Hepatocyte (in vitro differentiated cells): ENCODE results near the gene OR10H1. TPM values are rescaled to one million over a fixed set of nuclear protein-coding genes. Genes with fewer than 3 reads are reported as not detected.
"Not testable (repeated sequence)": the region's sequence is repeated elsewhere in the genome, so short reads cannot be mapped to it uniquely, and the experiment has no call there.

ENCODE experiments used
- DNase-seq: peaks from one replicate; pipeline ENCODE4 v3.0.0-alpha.2; 2016; ENCODE audit warnings: low spot score
- H2AFZ ChIP-seq: fragments of 200-600 bp; sonication (generic); 2 replicates; pipeline ENCODE4 v1.6.0; 2016; ENCODE audit warnings: antibody characterized with exemption, mild to moderate bottlenecking
- H3K27ac ChIP-seq: fragments of 200-600 bp; sonication (generic); 2 replicates; pipeline ENCODE4 v1.5.1; 2016; ENCODE audit warnings: mild to moderate bottlenecking
- H3K27me3 ChIP-seq: fragments of 200-600 bp; sonication (generic); 2 replicates; pipeline ENCODE4 v1.6.1; 2016
- H3K36me3 ChIP-seq: fragments of 200-600 bp; sonication (generic); replicated peaks from 2 replicates; pipeline ENCODE4 v1.5.1; 2016; ENCODE audit warnings: low read depth; ENCODE audit not compliant: insufficient read depth
- H3K4me1 ChIP-seq: fragments of 200-600 bp; sonication (generic); 2 replicates; pipeline ENCODE4 v1.5.1; 2016; ENCODE audit warnings: mild to moderate bottlenecking, moderate library complexity; ENCODE audit not compliant: insufficient read depth
- H3K4me2 ChIP-seq: fragments of 200-600 bp; sonication (generic); 2 replicates; pipeline ENCODE4 v1.6.0; 2016
- H3K4me3 ChIP-seq: fragments of 200-600 bp; sonication (generic); 2 replicates; pipeline ENCODE4 v1.5.1; 2016; ENCODE audit warnings: mild to moderate bottlenecking
- H3K79me2 ChIP-seq: fragments of 200-600 bp; sonication (generic); 2 replicates; pipeline ENCODE4 v1.6.0; 2017; ENCODE audit warnings: mild to moderate bottlenecking
- H3K9me2 ChIP-seq: fragments of 200-600 bp; sonication (generic); replicated peaks from 2 replicates; pipeline ENCODE4 v1.6.0; 2017; ENCODE audit warnings: mild to moderate bottlenecking; ENCODE audit not compliant: insufficient read depth
- H3K9me3 ChIP-seq: fragments of 200-600 bp; sonication (generic); 2 replicates; pipeline ENCODE4 v1.5.1; 2016; ENCODE audit warnings: low read depth, mild to moderate bottlenecking
- H4K20me1 ChIP-seq: fragments of 200-600 bp; sonication (generic); 2 replicates; pipeline ENCODE4 v1.6.0; 2016; ENCODE audit warnings: mild to moderate bottlenecking; ENCODE audit not compliant: insufficient read depth, poor library complexity, severe bottlenecking
- EZH2 ChIP-seq: fragments of 200-600 bp; sonication (generic); IDR thresholded peaks from 2 replicates; pipeline ENCODE4 v1.6.1; 2016; ENCODE audit warnings: antibody characterized with exemption, mild to moderate bottlenecking, borderline replicate concordance
- EZH2phosphoT487 ChIP-seq: fragments of 200-600 bp; sonication (generic); IDR thresholded peaks from one replicate; pipeline ENCODE4 v1.6.1; 2018; ENCODE audit warnings: antibody characterized with exemption, mild to moderate bottlenecking, low read depth, moderate library complexity; ENCODE audit not compliant: unreplicated experiment, severe bottlenecking
- WGBS: methylation state at CpG from one replicate; pipeline ENCODE4 v1.1.6; 2016; ENCODE audit warnings: low lambda C conversion rate; ENCODE audit errors: missing lambda C conversion rate; 5-methylcytosine and 5-hydroxymethylcytosine counted together
- polyA plus RNA-seq: library from polyadenylated mRNA; unstranded; fragments of >200 nt; fragmentation: Nextera tagmentation; extraction: Ambion mirVana; gene quantifications from 2 replicates; pipeline ENCODE4 v1.2.1, GENCODE V29; 2016
- total RNA-seq: library from RNA; depleted of rRNA; stranded (reverse); fragments of >200 nt; gene quantifications from 2 replicates; pipeline ENCODE4 v1.2.3, GENCODE V29; 2014
- TF ChIP-seq, protein P1 (sequence below): fragments of 200-600 bp; sonication (generic); IDR thresholded peaks from 2 replicates; pipeline ENCODE4 v1.5.1; 2016; ENCODE audit warnings: antibody characterized with exemption, mild to moderate bottlenecking; ENCODE audit not compliant: poor library complexity

OR10H1 gene
- total and polyA plus RNA-seq, 2 experiments from 2014 or later: not detected

DNA sequence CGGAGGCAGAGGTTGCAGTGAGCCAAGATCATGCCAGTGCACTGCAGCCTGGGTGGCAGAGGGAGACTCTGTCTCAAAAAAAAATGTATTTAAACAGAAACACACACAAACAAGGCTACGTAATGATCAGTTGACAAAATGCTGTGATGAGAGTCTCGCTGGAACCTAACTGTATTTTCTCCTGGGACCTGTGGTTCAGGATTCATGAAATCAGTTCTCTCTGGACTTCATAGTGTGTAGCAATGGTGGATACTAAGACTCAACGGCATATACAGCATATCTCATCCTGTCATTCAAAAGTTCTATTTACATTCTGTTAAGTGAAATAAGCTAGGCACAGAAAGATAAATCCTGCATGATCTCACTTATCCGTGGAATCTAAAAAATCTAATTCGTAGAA, 45.1 kb upstream of the OR10H1 start:
- no peak overlapping the region for H3K27ac ChIP-seq
- no peaks in the 10 kb centered on the region for H3K36me3 ChIP-seq
- TF ChIP-seq EZH2phosphoT487 (no peak), EZH2 (no peak)
- H3K4me1 ChIP-seq: no peaks in the 10 kb centered on the region
- DNase-seq: no peak
- H3K9me3 ChIP-seq: no peaks in the 10 kb centered on the region
- WGBS: 67% methylated on average over 6 of the region's 6 CpGs
- no peaks in the 10 kb centered on the region for H3K79me2 ChIP-seq
- no peaks in the 10 kb centered on the region for H3K9me2 ChIP-seq
- no peak overlapping the region for H2AFZ ChIP-seq
- H4K20me1 ChIP-seq: no peaks in the 10 kb centered on the region
- no peak overlapping the region for H3K4me2 ChIP-seq
- no peak overlapping the region for H3K4me3 ChIP-seq
- H3K27me3 ChIP-seq: no peaks in the 10 kb centered on the region

DNA sequence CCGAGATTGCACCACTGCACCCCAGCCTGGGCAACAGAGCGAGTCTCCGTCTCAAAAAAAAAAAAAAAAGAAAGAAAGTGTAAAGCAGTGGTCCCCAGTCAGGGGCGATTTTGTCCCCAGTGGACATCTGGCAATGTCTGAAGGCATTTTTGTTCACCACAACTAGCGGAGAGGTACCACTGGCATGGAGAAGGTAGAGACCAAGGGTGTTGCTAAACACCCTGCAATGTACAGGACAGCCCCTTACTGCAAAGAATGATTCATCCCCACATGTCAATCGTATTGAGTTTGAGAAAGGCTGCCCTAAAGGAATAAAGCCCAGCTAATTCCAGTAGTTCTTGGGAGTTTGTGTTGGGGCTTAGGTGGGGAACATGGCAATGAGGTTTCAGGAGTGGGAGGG, 43.7 kb upstream of the OR10H1 start:
- no peak overlapping the region for H3K4me3 ChIP-seq
- no peak for DNase-seq
- WGBS: 66% methylated on average over 6 of the region's 6 CpGs
- no peak overlapping the region for H3K4me2 ChIP-seq
- no peaks in the 10 kb centered on the region for H4K20me1 ChIP-seq
- no peaks in the 10 kb centered on the region for H3K79me2 ChIP-seq
- no peaks in the 10 kb centered on the region for H3K4me1 ChIP-seq
- TF ChIP-seq EZH2 (no peak), EZH2phosphoT487 (no peak)
- TF ChIP-seq, protein P1, sequence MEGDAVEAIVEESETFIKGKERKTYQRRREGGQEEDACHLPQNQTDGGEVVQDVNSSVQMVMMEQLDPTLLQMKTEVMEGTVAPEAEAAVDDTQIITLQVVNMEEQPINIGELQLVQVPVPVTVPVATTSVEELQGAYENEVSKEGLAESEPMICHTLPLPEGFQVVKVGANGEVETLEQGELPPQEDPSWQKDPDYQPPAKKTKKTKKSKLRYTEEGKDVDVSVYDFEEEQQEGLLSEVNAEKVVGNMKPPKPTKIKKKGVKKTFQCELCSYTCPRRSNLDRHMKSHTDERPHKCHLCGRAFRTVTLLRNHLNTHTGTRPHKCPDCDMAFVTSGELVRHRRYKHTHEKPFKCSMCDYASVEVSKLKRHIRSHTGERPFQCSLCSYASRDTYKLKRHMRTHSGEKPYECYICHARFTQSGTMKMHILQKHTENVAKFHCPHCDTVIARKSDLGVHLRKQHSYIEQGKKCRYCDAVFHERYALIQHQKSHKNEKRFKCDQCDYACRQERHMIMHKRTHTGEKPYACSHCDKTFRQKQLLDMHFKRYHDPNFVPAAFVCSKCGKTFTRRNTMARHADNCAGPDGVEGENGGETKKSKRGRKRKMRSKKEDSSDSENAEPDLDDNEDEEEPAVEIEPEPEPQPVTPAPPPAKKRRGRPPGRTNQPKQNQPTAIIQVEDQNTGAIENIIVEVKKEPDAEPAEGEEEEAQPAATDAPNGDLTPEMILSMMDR: no peak
- no peak overlapping the region for H2AFZ ChIP-seq
- H3K27me3 ChIP-seq: no peaks in the 10 kb centered on the region
- H3K9me2 ChIP-seq: no peaks in the 10 kb centered on the region
- H3K27ac ChIP-seq: no peak overlapping the region
- no peaks in the 10 kb centered on the region for H3K36me3 ChIP-seq
- no peaks in the 10 kb centered on the region for H3K9me3 ChIP-seq

DNA sequence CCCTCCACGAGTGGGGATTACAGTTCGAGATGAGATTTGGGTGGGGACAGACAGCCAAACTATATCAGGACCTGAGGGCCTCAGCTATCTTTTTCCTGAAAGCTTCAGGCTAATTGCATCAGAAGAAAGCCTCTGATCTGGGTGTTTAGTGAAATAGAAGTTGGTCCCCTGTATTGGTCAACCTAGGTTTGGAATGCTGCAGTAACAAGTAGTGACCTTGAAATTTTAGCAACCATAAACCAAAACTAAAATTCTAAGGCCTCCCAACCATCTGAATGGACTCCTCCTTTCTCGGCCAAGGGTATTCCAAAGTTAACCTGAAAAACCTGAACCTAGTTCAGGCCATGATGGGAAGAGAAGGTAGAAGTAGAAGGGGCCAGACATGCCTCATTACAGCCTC, 34.9 kb upstream of the OR10H1 start:
- TF ChIP-seq EZH2 (no peak), EZH2phosphoT487 (no peak)
- TF ChIP-seq, protein P1: no peak
- no peaks in the 10 kb centered on the region for H3K79me2 ChIP-seq
- no peak overlapping the region for H2AFZ ChIP-seq
- H3K4me2 ChIP-seq: no peak overlapping the region
- no peaks in the 10 kb centered on the region for H3K9me3 ChIP-seq
- no peak for DNase-seq
- no peaks in the 10 kb centered on the region for H4K20me1 ChIP-seq
- H3K4me1 ChIP-seq: no peaks in the 10 kb centered on the region
- H3K27me3 ChIP-seq: no peaks in the 10 kb centered on the region
- no peaks in the 10 kb centered on the region for H3K36me3 ChIP-seq
- no peak overlapping the region for H3K27ac ChIP-seq
- 74% methylated on average over 3 of the region's 3 CpGs for WGBS
- no peak overlapping the region for H3K4me3 ChIP-seq
- H3K9me2 ChIP-seq: no peaks in the 10 kb centered on the region

DNA sequence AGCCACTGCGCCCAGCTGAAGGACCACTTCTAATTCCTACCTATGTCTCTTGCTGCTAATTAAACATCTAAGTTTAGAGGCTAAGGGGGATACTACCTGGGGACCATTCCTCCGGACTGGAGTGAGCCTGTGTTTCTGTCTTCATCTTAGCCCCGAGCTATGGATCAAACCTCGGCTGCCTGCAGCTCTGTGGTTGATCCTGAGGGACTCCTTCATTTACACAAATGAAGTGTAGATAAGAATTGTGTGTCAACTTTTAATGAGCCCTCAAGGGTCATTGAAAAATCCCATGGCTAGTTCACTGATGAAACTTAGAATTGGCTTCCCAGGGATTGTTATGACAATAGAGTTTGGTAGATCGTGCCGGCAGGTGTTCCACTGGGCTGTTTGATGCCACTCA, 31.5 kb upstream of the OR10H1 start:
- Histone ChIP-seq H3K79me2 (no peaks in the 10 kb centered on the region), H3K4me3 (no peak overlapping the region)

DNA sequence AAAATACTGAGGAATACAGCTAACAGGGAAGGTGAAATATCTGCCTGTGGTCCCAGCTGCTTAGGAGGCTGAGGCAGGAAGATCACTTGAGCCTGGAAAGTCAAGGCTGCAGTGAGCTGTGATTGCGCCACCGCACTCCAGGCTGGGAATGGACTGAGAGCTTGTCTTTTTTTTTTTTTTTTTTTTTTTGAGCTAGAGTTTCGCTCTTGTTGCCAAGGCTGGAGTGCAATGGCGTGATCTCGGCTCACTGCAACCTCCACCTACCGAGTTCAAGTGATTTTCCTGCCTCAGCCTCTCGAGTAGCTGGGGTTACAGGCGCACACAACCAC, 28.4 kb upstream of the OR10H1 start:
- H2AFZ ChIP-seq, H3K27me3 ChIP-seq, DNase-seq, H4K20me1 ChIP-seq, H3K4me2 ChIP-seq, H3K36me3 ChIP-seq, H3K9me3 ChIP-seq, H3K4me3 ChIP-seq, H3K27ac ChIP-seq, H3K4me1 ChIP-seq, H3K79me2 ChIP-seq, H3K9me2 ChIP-seq: not testable (repeated sequence)
- WGBS: 57% methylated on average over 8 of the region's 8 CpGs

More for the DNA sequence above, 31.5 kb upstream of the OR10H1 start:
- Histone ChIP-seq H3K9me2 (no peaks in the 10 kb centered on the region), H3K9me3 (no peaks in the 10 kb centered on the region), H2AFZ (no peak overlapping the region), H4K20me1 (no peaks in the 10 kb centered on the region), H3K27me3 (no peaks in the 10 kb centered on the region), H3K4me2 (no peak overlapping the region), H3K4me1 (no peaks in the 10 kb centered on the region), H3K27ac (no peak overlapping the region), H3K36me3 (no peaks in the 10 kb centered on the region)
- TF ChIP-seq, protein P1: no peak
- TF ChIP-seq EZH2phosphoT487 (no peak), EZH2 (no peak)
- no peak for DNase-seq
- 71% methylated on average over 6 of the region's 6 CpGs for WGBS
